Measurements from ENCODE around the gene CRADD. TPM values are rescaled to one million over a fixed set of nuclear protein-coding genes. Genes with fewer than 3 reads are reported as not detected.

The CRADD gene
- total RNA-seq, 1 experiment from 2014 or later, result 7.6 TPM

- no peaks in the 10 kb centered on the region for H3K36me3 Mint-ChIP-seq (ENCODE audit: insufficient read depth in 1 of 3, low read depth in 3 of 3)
- Histone ChIP-seq H3K56ac (ENCODE audit: insufficient read length, low read depth, low read length) (no peak overlapping the region), H3K9ac (ENCODE audit: extremely low read depth, insufficient read length, low read length) (no peak overlapping the region), H3K23ac (ENCODE audit: insufficient read length, low read depth, low read length) (no peak overlapping the region), H3K4ac (ENCODE audit: low read depth, low read length) (no peak overlapping the region), H3K79me2 (ENCODE audit: insufficient read depth, low read length) (no peaks in the 10 kb centered on the region), H2BK120ac (ENCODE audit: low read depth, low read length, poor library complexity, severe bottlenecking) (no peak overlapping the region), H4K91ac (ENCODE audit: insufficient read length, low read depth, low read length) (no peak overlapping the region), H3K18ac (ENCODE audit: insufficient read length, low read depth, low read length) (no peak overlapping the region), H3K4me2 (ENCODE audit: insufficient read depth, insufficient read length, low read length) (no peak overlapping the region), H2AK5ac (ENCODE audit: insufficient read length, low read length) (no peak overlapping the region), H4K20me1 (ENCODE audit: control insufficient read depth, insufficient read depth, insufficient read length) (no peaks in the 10 kb centered on the region), H3K27me3 (ENCODE audit: insufficient read depth, low read length) (no peaks in the 10 kb centered on the region), H3K23me2 (ENCODE audit: insufficient read length, low read depth, low read length, poor library complexity, severe bottlenecking) (no peaks in the 10 kb centered on the region), H3K14ac (ENCODE audit: insufficient read depth, low read length) (no peak overlapping the region), H3K79me1 (ENCODE audit: insufficient read depth, low read depth, low read length, poor library complexity, severe bottlenecking) (no peaks in the 10 kb centered on the region), H3K27ac (ENCODE audit: insufficient read length, low read depth, low read length) (no peak overlapping the region), H2AFZ (ENCODE audit: low read length) (no peak overlapping the region), H4K5ac (ENCODE audit: insufficient read length, low read depth, low read length) (no peak overlapping the region), H3K4me1 (ENCODE audit: insufficient read depth, low read length) (no peaks in the 10 kb centered on the region), H3K9me3 (ENCODE audit: control insufficient read depth, low read depth, low read length) (no peaks in the 10 kb centered on the region), H4K8ac (replicated peaks; ENCODE audit: insufficient read length, low read depth, low read length) (no peak overlapping the region), H2BK15ac (ENCODE audit: low read depth, low read length) (no peak overlapping the region), H2BK5ac (ENCODE audit: insufficient read length, low read length) (no peak overlapping the region), H2BK12ac (ENCODE audit: insufficient read length, low read depth, low read length) (no peak overlapping the region), H3T11ph (ENCODE audit: low read length) (no peak overlapping the region), H2BK20ac (ENCODE audit: low read depth, low read length, poor library complexity, severe bottlenecking) (no peak overlapping the region)
- H3K4me1 Mint-ChIP-seq, result peaks cover 12 to 16% of the 10 kb centered on the region in 2 experiments
- no peak overlapping the region for H3K27ac Mint-ChIP-seq
- H3K9me3 Mint-ChIP-seq, result no peaks in the 10 kb centered on the region
- H3K4me3 Mint-ChIP-seq, result no peak overlapping the region
- H3K27me3 Mint-ChIP-seq (ENCODE audit: low read depth), result no peaks in the 10 kb centered on the region
- DNase-seq, result no peak
- TF ChIP-seq CTCF (conservative IDR thresholded peaks at IDR 0.05), result no peak
Observed at GRCh38 chr12:93767524-93767863, 90.3 kb downstream of the CRADD start.

Data from H9 (cell line).